Tibial nerve (tissue), 4 donors: ENCODE data around the gene ARAF.

Experiments used
- EP300 ChIP-seq, 2 donors: sonication (generic); formaldehyde crosslinking; IDR thresholded peaks; one replicate each; pipeline ENCODE4 v1.6.1; 2017; ENCODE audit warnings: antibody characterized with exemption in 2 of 2, mild to moderate bottlenecking in 1 of 2
- POLR2A ChIP-seq, 2 donors: fragments of 450-650 bp; IDR thresholded peaks; one replicate each; pipeline ENCODE4 v1.6.1; 2017; ENCODE audit warnings: antibody characterized with exemption in 2 of 2, mild to moderate bottlenecking in 2 of 2, moderate library complexity in 2 of 2
- TF ChIP-seq, protein P1 (sequence below), 5 experiments: fragments of 200-600 bp in 3 of 5; fragments of 450-650 bp in 2 of 5; sonication (generic) in 3 of 5; IDR thresholded peaks; one replicate each; pipeline ENCODE4 v1.5.1; 2016 to 2019; ENCODE audit warnings: antibody characterized with exemption in 5 of 5, mild to moderate bottlenecking in 3 of 5, moderate library complexity in 2 of 5

DNA sequence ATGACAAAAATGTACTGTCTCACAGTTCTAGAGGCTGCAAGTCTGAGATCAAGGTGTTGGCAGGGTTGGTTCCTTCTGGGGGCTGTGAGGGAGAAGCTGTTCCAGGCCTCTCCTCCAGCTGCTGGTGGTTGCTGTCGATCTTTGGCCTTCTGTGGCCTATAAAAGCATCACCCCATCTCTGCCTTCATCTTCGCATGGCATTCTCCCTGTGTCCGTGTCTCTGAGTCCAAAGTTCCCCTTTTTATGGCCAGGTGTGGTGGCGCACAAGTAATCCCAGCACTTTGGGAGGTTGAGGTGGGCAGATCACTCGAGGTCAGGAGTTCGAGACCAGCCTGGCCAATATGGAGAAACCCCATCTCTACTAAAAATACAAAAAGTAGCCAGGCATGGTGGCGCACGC is 31.5 kb upstream of the ARAF start:
- TF ChIP-seq, protein P1, sequence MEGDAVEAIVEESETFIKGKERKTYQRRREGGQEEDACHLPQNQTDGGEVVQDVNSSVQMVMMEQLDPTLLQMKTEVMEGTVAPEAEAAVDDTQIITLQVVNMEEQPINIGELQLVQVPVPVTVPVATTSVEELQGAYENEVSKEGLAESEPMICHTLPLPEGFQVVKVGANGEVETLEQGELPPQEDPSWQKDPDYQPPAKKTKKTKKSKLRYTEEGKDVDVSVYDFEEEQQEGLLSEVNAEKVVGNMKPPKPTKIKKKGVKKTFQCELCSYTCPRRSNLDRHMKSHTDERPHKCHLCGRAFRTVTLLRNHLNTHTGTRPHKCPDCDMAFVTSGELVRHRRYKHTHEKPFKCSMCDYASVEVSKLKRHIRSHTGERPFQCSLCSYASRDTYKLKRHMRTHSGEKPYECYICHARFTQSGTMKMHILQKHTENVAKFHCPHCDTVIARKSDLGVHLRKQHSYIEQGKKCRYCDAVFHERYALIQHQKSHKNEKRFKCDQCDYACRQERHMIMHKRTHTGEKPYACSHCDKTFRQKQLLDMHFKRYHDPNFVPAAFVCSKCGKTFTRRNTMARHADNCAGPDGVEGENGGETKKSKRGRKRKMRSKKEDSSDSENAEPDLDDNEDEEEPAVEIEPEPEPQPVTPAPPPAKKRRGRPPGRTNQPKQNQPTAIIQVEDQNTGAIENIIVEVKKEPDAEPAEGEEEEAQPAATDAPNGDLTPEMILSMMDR (IDR thresholded peaks at IDR 0.05) = no peak
- no peak for TF ChIP-seq POLR2A (IDR thresholded peaks at IDR 0.05)
- TF ChIP-seq EP300 (IDR thresholded peaks at IDR 0.05) = no peak
